Neuron (in vitro differentiated cells): ENCODE data around the gene ZSWIM7.

Experiments used
- H2AFZ ChIP-seq: one replicate; pipeline ENCODE4 v1.6.1; 2013; ENCODE audit warnings: low read depth, mild to moderate bottlenecking, inconsistent platforms, low read length, moderate library complexity
- H3K27me3 ChIP-seq: one replicate; pipeline ENCODE4 v1.6.1; 2013; ENCODE audit warnings: low read length; ENCODE audit not compliant: insufficient read depth
- H3K36me3 ChIP-seq: one replicate; pipeline ENCODE4 v1.6.1; 2013; ENCODE audit warnings: low read length; ENCODE audit not compliant: insufficient read depth
- H3K4me1 ChIP-seq: one replicate; pipeline ENCODE4 v1.6.1; 2013; ENCODE audit warnings: low read length; ENCODE audit not compliant: insufficient read depth
- H3K4me3 ChIP-seq: 2 replicates; pipeline ENCODE4 v1.5.1; 2013; ENCODE audit warnings: mild to moderate bottlenecking, low read length, moderate library complexity
- H3K9me3 ChIP-seq: one replicate; pipeline ENCODE4 v1.6.1; 2013; ENCODE audit warnings: low read length

Gene ZSWIM7, protein sequence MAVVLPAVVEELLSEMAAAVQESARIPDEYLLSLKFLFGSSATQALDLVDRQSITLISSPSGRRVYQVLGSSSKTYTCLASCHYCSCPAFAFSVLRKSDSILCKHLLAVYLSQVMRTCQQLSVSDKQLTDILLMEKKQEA

DNA sequence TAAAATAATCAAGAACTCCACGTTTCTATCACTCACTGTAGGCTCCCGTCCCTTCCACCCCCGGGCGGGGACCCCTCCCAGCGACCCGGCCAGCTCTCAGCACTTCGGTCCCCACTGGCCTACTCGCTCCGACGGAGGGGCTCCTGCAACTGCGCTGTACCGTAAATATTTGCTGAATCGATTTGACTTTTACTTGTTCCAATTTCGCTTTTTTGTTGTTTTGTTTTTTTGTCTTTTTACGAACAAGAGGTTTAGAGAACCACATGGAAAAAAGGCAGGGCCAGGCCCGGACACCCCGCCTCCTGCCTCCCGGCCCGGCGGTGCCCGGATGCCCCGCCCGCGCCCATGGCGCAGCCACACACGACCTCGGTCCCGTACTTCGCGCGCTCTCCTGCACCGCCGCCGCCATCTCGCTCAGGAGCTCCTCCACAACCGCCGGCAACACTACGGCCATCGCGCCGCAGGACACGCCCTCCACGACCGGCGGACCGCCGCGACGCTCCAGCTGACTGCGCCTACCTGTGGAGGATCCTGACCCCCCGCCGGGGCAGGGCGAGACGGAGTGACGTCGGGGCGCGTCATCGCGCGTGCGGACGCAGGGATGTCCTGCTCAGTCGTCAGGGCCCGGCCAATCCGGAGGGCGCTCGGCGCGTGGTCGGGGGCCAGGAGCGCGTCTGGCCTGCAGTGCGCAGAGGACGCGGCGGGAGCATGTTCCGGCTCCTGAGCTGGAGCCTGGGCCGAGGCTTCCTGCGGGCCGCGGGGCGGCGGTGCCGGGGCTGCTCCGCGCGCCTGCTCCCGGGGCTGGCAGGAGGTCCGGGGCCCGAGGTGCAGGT is at the start of gene ZSWIM7, which contains the start of gene TTC19:
Gene ZSWIM7, minus strand, starts transcription at position 564 of the 833 bp plus-strand sequence. Its CDS starts 110 bp downstream, at position 454.
Gene TTC19, plus strand, starts transcription at position 684 of the 833 bp plus-strand sequence. Its CDS starts 25 bp downstream, at position 709.
- Histone ChIP-seq H3K27me3 (no peaks in the 10 kb centered on the region), H3K36me3 (peaks cover 39% of the 10 kb centered on the region), H3K4me3 (peak within 1 kb of the TSS; percentile 75), H3K4me1 (peaks cover 10% of the 10 kb centered on the region), H2AFZ (peak within 1 kb of the TSS; percentile 72), H3K9me3 (peaks cover 6% of the 10 kb centered on the region)

- Histone ChIP-seq H2AFZ (no peak overlapping the region), H3K4me1 (no peaks in the 10 kb centered on the region), H3K27me3 (no peaks in the 10 kb centered on the region), H3K4me3 (no peak overlapping the region), H3K36me3 (peaks cover 61% of the 10 kb centered on the region), H3K9me3 (peaks cover 4% of the 10 kb centered on the region)
These were observed 49.4 kb upstream of the ZSWIM7 start for GRCh38 chr17:16048811-16049449.

GRCh38 chr17:16046966-16047365 is 47.5 kb upstream of the ZSWIM7 start:
- Histone ChIP-seq H2AFZ (no peak overlapping the region), H3K4me1 (no peaks in the 10 kb centered on the region), H3K36me3 (peaks cover 69% of the 10 kb centered on the region), H3K27me3 (no peaks in the 10 kb centered on the region), H3K4me3 (no peak overlapping the region), H3K9me3 (no peaks in the 10 kb centered on the region)

DNA sequence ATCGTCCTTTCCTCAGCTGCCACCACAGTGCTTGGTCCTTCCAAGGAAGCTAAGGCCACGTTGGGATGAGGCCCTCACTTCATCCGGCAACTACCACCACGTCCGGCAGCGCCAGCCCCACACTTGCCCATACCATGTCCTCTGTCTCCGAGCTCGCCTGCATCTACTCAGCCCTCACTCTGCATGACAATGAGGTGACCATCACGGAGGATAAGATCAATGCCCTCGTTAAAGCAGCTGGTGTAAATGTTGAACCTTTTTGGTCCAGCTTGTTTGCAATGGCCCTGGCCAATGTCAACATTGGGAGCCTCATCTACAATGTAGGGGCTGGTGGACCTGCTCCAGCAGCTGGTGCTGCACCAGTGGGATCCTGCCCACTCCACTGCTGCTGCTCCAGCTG is 45.0 kb upstream of the ZSWIM7 start:
- Histone ChIP-seq H3K27me3 (no peaks in the 10 kb centered on the region), H2AFZ (no peak overlapping the region), H3K4me1 (no peaks in the 10 kb centered on the region), H3K9me3 (no peaks in the 10 kb centered on the region), H3K4me3 (no peak overlapping the region), H3K36me3 (peaks cover 76% of the 10 kb centered on the region)

GRCh38 chr17:16040710-16041251 is 41.3 kb upstream of the ZSWIM7 start:
- H3K36me3 ChIP-seq = peaks cover 66% of the 10 kb centered on the region
- no peak overlapping the region for H3K4me3 ChIP-seq
- no peaks in the 10 kb centered on the region for H3K4me1 ChIP-seq
- peaks cover 3% of the 10 kb centered on the region for H3K9me3 ChIP-seq
- H2AFZ ChIP-seq = no peak overlapping the region
- no peaks in the 10 kb centered on the region for H3K27me3 ChIP-seq

DNA sequence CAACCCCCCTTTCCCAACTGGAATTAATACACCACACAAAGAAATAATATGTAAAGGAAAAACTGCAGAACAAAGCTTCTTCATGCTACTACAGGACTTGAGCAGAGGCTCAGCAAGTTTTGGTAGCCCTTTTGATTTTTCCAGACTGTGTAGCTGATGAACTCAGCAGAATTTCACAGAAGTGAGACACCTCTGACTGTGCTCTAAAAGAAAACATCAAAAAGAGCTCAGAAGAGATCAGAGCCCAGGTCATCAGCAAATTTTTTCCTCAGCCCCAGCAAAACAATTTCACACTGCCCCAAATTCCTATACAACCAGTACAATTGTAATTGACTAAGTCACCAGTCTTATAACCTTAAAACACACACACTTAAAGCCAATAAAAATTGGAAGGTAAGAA is 38.1 kb upstream of the ZSWIM7 start:
- Histone ChIP-seq H3K4me1 (no peaks in the 10 kb centered on the region), H3K4me3 (no peak overlapping the region), H3K9me3 (peaks cover 3% of the 10 kb centered on the region), H3K27me3 (no peaks in the 10 kb centered on the region), H3K36me3 (peaks cover 72% of the 10 kb centered on the region), H2AFZ (no peak overlapping the region)

DNA sequence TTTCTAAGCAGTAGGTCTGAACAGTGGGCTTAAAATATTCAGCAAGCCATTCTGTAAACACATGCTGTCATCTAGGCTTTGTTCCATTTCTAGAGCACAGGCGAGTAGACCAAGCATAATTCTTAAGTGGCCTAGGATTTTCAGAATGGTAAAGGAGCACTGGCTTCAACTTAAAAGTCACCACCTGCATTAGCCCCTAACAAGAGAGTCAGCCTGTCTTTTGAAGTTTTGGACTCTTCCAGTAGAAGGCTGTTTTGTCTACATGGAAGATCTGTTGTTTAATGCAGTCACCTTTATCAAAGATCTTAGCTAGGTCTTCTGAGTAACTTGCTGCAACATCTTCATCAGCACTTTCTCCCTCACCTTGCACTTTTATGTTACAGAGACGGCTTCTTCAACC is 36.8 kb upstream of the ZSWIM7 start:
- Histone ChIP-seq H3K9me3 (peaks cover 3% of the 10 kb centered on the region), H2AFZ (no peak overlapping the region), H3K4me1 (no peaks in the 10 kb centered on the region), H3K27me3 (no peaks in the 10 kb centered on the region), H3K36me3 (peaks cover 76% of the 10 kb centered on the region), H3K4me3 (no peak overlapping the region)

GRCh38 chr17:16033729-16034349 is 34.3 kb upstream of the ZSWIM7 start:
- Histone ChIP-seq H3K9me3 (peaks cover 3% of the 10 kb centered on the region), H3K27me3 (no peaks in the 10 kb centered on the region), H3K4me3 (no peak overlapping the region), H3K36me3 (peaks cover 83% of the 10 kb centered on the region), H3K4me1 (no peaks in the 10 kb centered on the region), H2AFZ (no peak overlapping the region)

DNA sequence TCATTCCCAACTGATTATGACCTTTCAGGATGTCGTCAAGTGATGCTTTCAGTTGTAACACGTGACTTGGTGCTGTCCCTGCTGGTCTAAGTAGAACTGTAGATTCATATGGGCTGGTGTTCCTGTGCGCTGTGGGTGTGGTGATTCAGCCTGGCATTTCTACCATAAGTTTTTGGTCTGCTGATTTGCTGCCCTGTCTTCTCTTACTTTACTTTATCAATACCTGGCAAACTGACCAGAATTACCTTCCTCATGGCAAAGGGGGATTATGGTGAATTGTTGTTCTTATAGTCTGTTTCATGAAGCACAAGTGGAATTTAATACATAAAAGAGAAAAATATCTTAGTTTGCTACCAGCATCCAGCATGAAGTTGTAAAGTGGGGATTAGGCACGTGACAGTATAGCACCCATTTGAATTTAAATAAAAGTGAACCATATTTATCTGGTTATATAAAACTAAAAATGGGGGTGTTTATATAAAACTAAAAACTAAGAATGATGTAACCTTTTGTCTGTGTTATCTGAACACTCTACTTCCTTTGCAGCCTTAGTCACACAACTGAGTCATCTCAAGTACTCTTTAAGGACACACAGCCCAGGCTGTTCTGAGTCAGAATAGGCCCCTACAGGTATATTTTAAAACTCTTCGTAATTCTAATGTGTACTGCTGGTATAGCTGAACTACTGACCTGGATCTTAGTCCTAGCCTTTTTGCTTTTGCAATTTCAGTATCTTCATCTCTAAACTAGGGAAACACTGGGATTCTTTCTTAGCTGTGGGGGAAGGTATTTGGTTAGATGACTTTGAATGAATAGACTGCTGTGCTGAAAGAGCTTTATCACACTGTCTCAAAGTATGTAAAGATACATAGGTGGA is 28.4 kb upstream of the ZSWIM7 start:
- H3K9me3 ChIP-seq = no peaks in the 10 kb centered on the region
- H3K27me3 ChIP-seq = no peaks in the 10 kb centered on the region
- no peak overlapping the region for H3K4me3 ChIP-seq
- H3K4me1 ChIP-seq = no peaks in the 10 kb centered on the region
- H2AFZ ChIP-seq = no peak overlapping the region
- H3K36me3 ChIP-seq = peaks cover 87% of the 10 kb centered on the region

- H3K4me3 ChIP-seq = no peak overlapping the region
- H2AFZ ChIP-seq = no peak overlapping the region
- no peaks in the 10 kb centered on the region for H3K27me3 ChIP-seq
- no peaks in the 10 kb centered on the region for H3K9me3 ChIP-seq
- H3K4me1 ChIP-seq = no peaks in the 10 kb centered on the region
- H3K36me3 ChIP-seq = peaks cover 78% of the 10 kb centered on the region
These were observed 27.4 kb upstream of the ZSWIM7 start for GRCh38 chr17:16026895-16027294.

GRCh38 chr17:16025202-16025601 is 25.7 kb upstream of the ZSWIM7 start:
- Histone ChIP-seq H3K36me3 (peaks cover 68% of the 10 kb centered on the region), H3K4me1 (no peaks in the 10 kb centered on the region), H3K9me3 (no peaks in the 10 kb centered on the region), H3K27me3 (no peaks in the 10 kb centered on the region), H2AFZ (no peak overlapping the region), H3K4me3 (no peak overlapping the region)

DNA sequence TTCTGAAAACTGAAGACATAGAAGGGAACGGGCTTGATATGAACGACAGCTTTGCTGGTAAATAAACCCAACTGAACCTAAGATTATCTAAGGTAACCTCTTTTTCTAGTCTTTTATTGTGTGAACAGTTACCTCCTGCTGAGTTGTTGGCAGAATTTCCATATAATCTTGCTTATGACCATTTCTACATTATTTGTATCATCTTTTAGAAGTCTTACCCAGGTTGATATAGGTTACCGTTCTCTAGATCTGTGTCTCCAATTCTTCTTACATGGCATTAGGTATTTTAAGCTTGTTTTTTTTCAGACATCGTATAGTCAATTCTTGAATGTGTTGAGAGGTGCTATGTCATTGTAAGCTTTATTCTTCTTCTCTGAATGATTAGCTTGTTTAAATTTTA is 24.4 kb upstream of the ZSWIM7 start:
- H3K9me3 ChIP-seq = no peaks in the 10 kb centered on the region
- no peaks in the 10 kb centered on the region for H3K27me3 ChIP-seq
- no peak overlapping the region for H2AFZ ChIP-seq
- no peak overlapping the region for H3K4me3 ChIP-seq
- no peaks in the 10 kb centered on the region for H3K4me1 ChIP-seq
- peaks cover 61% of the 10 kb centered on the region for H3K36me3 ChIP-seq
